Transverse colon (tissue), 4 donors: ENCODE results near the gene HSH2D. TPM values are rescaled to one million over a fixed set of nuclear protein-coding genes. Genes with fewer than 3 reads are reported as not detected.

Source experiments
- DNase-seq: peaks from one replicate; pipeline ENCODE4 v3.0.0-alpha.2; 2019
- H3K27ac ChIP-seq, 4 donors: fragments of 200-600 bp; sonication (generic); 2 replicates each; pipeline ENCODE4 v1.5.1; 2016 to 2018; ENCODE audit warnings: inconsistent platforms in 4 of 4
- H3K27me3 ChIP-seq: fragments of 200-600 bp; sonication (generic); 2 replicates; pipeline ENCODE4 v1.5.1; 2017; ENCODE audit warnings: inconsistent platforms
- H3K36me3 ChIP-seq, 4 donors: fragments of 200-600 bp; sonication (generic); 2 replicates each; pipeline ENCODE4 v1.5.1; 2017 to 2019; ENCODE audit warnings: inconsistent platforms in 4 of 4
- H3K4me1 ChIP-seq, 4 donors: fragments of 200-600 bp; sonication (generic); 2 replicates each; pipeline ENCODE4 v1.5.1; 2017 to 2020; ENCODE audit warnings: inconsistent platforms in 4 of 4
- H3K4me3 ChIP-seq, 4 donors: fragments of 200-600 bp; sonication (generic); 1 replicate in 1 of 4; 2 replicates in 3 of 4; pipeline versions ENCODE4 v1.5.1 to v1.6.1; 2017 to 2019; ENCODE audit warnings: inconsistent platforms in 4 of 4
- H3K9me3 ChIP-seq, 2 donors: fragments of 200-600 bp; sonication (generic); 2 replicates each; pipeline ENCODE4 v1.5.1; 2017 to 2019; ENCODE audit warnings: inconsistent platforms in 2 of 2
- EP300 ChIP-seq: sonication (generic); formaldehyde crosslinking; IDR thresholded peaks from one replicate; pipeline ENCODE4 v1.6.1; 2017; ENCODE audit warnings: antibody characterized with exemption, low read depth
- POLR2A ChIP-seq: fragments of 450-650 bp; IDR thresholded peaks from one replicate; pipeline ENCODE4 v1.6.1; 2016; ENCODE audit warnings: antibody characterized with exemption, mild to moderate bottlenecking, moderate library complexity
- POLR2AphosphoS5 ChIP-seq, 3 donors: sonication (generic); formaldehyde crosslinking; IDR thresholded peaks; one replicate each; pipeline ENCODE4 v1.6.1; 2016; ENCODE audit warnings: antibody characterized with exemption in 3 of 3
- WGBS, 2 donors: methylation state at CpG; one replicate each; pipeline ENCODE4 v1.1.5; 2018; ENCODE audit warnings: low coverage in 1 of 2; 5-methylcytosine and 5-hydroxymethylcytosine counted together
- in situ Hi-C, 4 donors: fragments of 200-750 bp; cut with MboI; loops; one replicate each; pipeline versions ENCODE4 v1.15.0 to v1.15.1; 2017; ENCODE audit warnings: low sequenced_read_pairs in 3 of 4, low pct_ligation_motif_present in 1 of 4, low pct_unique_long_range_greater_than_20kb in 1 of 4
- intact Hi-C: fragments of 100-400 bp; cut with DNase I; formaldehyde crosslinking; loops from one replicate; pipeline ENCODE4 v1.15.1; 2023; ENCODE audit warnings: low total_unique reads
- total RNA-seq, 4 donors: library from RNA; depleted of rRNA; stranded (reverse); fragments of >200 nt; gene quantifications; one replicate each; pipeline ENCODE4 v1.1.0, GENCODE V29; 2016
- TF ChIP-seq, protein P1 (sequence below), 5 experiments: fragments of 200-600 bp in 3 of 5; fragments of 450-650 bp in 2 of 5; sonication (generic) in 3 of 5; IDR thresholded peaks; 1 replicate in 2 of 5; 2 replicates in 3 of 5; pipeline ENCODE4 v1.5.1; 2016 to 2017; ENCODE audit warnings: antibody characterized with exemption in 5 of 5, inconsistent platforms in 3 of 5, mild to moderate bottlenecking in 2 of 5, moderate library complexity in 1 of 5

HSH2D gene
- total RNA-seq, 4 donors from 2014 or later: 17.6 to 55.4 (median 30.8) TPM

DNA sequence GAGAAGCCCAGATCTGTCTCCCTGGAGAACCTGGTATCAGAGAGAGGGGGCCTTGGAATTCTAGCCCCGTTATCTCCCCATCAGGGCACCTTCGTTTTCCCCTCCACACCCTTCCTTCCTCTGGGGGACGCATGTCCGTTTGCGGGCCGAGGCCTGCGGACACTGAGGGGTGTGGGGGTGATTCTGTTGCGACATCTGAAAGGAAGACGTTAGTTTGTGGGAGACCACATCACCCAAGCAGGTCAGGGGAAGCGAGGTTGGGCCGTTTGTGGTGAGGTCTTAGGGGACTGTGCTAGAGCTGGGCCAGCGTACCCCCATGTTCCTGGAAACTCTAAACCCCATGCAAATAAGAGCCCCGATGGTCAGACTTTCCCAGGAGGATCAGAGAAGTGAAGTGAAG lies 3.7 kb upstream of the HSH2D start:
- H3K4me1 ChIP-seq: peaks cover 0 to 13% (median 10%) of the 10 kb centered on the region in 4 donors
- DNase-seq: peak; percentile 68
- H3K27ac ChIP-seq: peak overlapping the region in 2 of 4 donors; percentile 35 to 82
- H3K9me3 ChIP-seq: no peaks in the 10 kb centered on the region
- H3K36me3 ChIP-seq: no peaks in the 10 kb centered on the region
- WGBS, 2 donors: 60 to 68% methylated on average over 1 to 13 of the region's 13 CpGs
- intact Hi-C loops (no loop called here), in situ Hi-C loops (no loop called here)
- no peak overlapping the region for H3K4me3 ChIP-seq
- no peak for TF ChIP-seq EP300
- no peak for TF ChIP-seq POLR2AphosphoS5 (IDR thresholded peaks at IDR 0.05)
- TF ChIP-seq, protein P1, sequence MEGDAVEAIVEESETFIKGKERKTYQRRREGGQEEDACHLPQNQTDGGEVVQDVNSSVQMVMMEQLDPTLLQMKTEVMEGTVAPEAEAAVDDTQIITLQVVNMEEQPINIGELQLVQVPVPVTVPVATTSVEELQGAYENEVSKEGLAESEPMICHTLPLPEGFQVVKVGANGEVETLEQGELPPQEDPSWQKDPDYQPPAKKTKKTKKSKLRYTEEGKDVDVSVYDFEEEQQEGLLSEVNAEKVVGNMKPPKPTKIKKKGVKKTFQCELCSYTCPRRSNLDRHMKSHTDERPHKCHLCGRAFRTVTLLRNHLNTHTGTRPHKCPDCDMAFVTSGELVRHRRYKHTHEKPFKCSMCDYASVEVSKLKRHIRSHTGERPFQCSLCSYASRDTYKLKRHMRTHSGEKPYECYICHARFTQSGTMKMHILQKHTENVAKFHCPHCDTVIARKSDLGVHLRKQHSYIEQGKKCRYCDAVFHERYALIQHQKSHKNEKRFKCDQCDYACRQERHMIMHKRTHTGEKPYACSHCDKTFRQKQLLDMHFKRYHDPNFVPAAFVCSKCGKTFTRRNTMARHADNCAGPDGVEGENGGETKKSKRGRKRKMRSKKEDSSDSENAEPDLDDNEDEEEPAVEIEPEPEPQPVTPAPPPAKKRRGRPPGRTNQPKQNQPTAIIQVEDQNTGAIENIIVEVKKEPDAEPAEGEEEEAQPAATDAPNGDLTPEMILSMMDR (IDR thresholded peaks at IDR 0.05): no peak
- H3K27me3 ChIP-seq: no peaks in the 10 kb centered on the region

DNA sequence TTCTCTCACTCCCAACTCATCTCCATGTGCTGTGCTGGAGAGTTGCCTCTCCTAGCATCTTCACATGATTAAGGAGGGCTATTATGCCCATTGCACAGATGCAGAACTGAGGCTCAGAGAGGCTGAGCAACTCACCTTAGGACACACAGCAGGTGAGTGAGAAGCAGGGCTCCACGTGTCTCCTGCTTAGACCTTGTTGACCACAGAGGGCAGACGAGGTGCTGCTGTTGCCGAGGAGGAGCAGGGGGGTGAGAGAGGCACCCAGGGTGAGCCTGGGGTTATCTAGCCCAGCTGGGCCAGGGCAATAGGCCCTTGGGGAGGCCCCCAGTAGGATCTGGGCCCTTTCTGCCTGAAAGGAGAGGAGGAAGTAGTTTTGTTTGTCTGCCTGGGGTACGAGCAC lies 2.4 kb upstream of the HSH2D start:
- Histone ChIP-seq H3K36me3 (no peaks in the 10 kb centered on the region), H3K4me1 (peaks cover 0 to 13% (median 10%) of the 10 kb centered on the region in 4 donors), H3K27me3 (no peaks in the 10 kb centered on the region), H3K27ac (peak overlapping the region in 3 of 4 donors; percentile 35 to 90 (median 82)), H3K4me3 (no peak overlapping the region), H3K9me3 (no peaks in the 10 kb centered on the region)
- WGBS, 2 donors: 50% methylated on average over 4 of the region's 4 CpGs; no CpG with 5 or more reads in 1 of the 2 donors
- TF ChIP-seq, protein P1 (IDR thresholded peaks at IDR 0.05): no peak
- TF ChIP-seq EP300: no peak
- TF ChIP-seq POLR2A: no peak
- no peak for TF ChIP-seq POLR2AphosphoS5 (IDR thresholded peaks at IDR 0.05)
- intact Hi-C loops (no loop called here), in situ Hi-C loops (no loop called here)
- DNase-seq: peak; percentile 61

DNA sequence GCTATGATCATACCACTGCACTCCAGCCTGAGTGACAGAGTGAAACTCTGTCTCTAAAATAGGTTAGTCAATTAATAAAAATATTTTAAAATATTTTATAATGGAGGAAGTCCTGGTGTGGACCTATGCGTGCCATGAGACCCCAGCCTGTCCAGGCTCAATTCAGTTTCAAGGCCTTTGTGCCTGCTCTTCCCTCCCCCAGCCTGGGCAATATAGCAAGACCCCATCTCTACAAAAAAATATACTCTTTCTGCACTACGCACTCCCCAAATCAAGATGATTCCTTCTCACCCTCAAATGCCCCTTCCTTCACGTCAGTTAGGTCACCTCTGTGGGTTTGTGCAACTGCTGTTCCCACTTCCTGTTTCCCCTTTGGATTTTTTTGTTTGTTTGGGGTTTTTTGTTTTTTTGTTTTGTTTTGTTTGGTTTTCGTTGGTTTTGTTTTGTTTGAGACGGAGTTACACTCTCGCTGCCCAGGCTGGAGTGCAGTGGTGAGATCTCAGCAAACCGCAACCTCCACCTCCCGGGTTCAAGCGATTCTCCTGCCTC lies 1.4 kb upstream of the HSH2D start:
- H3K27me3 ChIP-seq: no peaks in the 10 kb centered on the region
- H3K9me3 ChIP-seq: no peaks in the 10 kb centered on the region
- H3K4me1 ChIP-seq: peaks cover 0 to 13% (median 10%) of the 10 kb centered on the region in 4 donors
- H3K4me3 ChIP-seq: no peak overlapping the region
- peak overlapping the region; percentile 82 to 90 (median 85) for H3K27ac ChIP-seq
- intact Hi-C loops: no loop called here
- WGBS, 2 donors: 67 to 73% methylated on average over 7 to 9 of the region's 9 CpGs
- in situ Hi-C loops: no loop called here
- no peaks in the 10 kb centered on the region for H3K36me3 ChIP-seq
- no peak for DNase-seq
- TF ChIP-seq, protein P1 (IDR thresholded peaks at IDR 0.05): no peak
- TF ChIP-seq EP300 (no peak), POLR2AphosphoS5 (IDR thresholded peaks at IDR 0.05) (no peak), POLR2A (no peak)

DNA sequence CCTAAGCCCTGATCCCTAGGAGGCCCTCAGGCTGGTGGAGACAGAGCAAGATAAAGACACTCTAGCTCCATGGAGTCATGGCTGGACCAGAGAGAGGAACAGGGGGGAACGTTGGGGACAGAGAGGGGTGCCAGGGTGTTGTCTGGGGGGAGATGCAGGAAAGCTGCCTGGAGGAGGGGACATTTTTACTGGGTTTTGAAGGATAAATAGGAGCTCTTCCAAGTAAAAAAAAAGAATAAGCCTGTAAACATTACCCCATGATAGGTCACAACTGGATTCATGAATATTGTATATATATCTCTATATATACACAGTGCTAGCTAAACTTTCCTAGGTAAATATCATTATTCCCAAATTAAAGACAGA lies 714 bp downstream of the HSH2D start:
- Histone ChIP-seq H3K36me3 (no peaks in the 10 kb centered on the region), H3K4me1 (peaks cover 0 to 23% (median 11%) of the 10 kb centered on the region in 4 donors), H3K9me3 (no peaks in the 10 kb centered on the region), H3K27me3 (no peaks in the 10 kb centered on the region), H3K27ac (peak overlapping the region; percentile 82 to 90 (median 85)), H3K4me3 (peak overlapping the region; percentile 3 to 57 (median 44))
- WGBS, 2 donors: 17 to 22% methylated on average over 1 of the region's 1 CpG
- TF ChIP-seq, protein P1 (IDR thresholded peaks at IDR 0.05): no peak
- TF ChIP-seq EP300 (no peak), POLR2AphosphoS5 (IDR thresholded peaks at IDR 0.05) (no peak)
- in situ Hi-C loops (no loop called here), intact Hi-C loops (no loop called here)
- DNase-seq: no peak
